ENCODE data around the gene WWOX.

GRCh38 chr16:78264642-78265041, 165.2 kb downstream of the WWOX start:
- no peak for TF ChIP-seq ISL1 (CRISPR knock-in tag; IDR thresholded peaks at IDR 0.05)
- TF ChIP-seq ZNF70 (CRISPR knock-in tag; IDR thresholded peaks at IDR 0.05) = no peak
- no peak for TF ChIP-seq ESRRG (CRISPR knock-in tag; IDR thresholded peaks at IDR 0.05)
- TF ChIP-seq CSDC2 (CRISPR knock-in tag; IDR thresholded peaks at IDR 0.05) = no peak

Measured in SK-N-SH treated with all-trans-retinoic acid at 6 μM for 48 hours (cell line).